Spleen (tissue), 7 donors: Measurements from ENCODE around the gene SLC8B1.

ENCODE experiments used
- CTCF ChIP-seq, 11 experiments: fragments of 200-600 bp in 7 of 11; fragments of 450-650 bp in 4 of 11; sonication (generic) in 4 of 11; IDR thresholded peaks in 8 of 11; conservative IDR thresholded peaks in 3 of 11; 1 replicate in 7 of 11; 2 replicates in 4 of 11; pipeline versions ENCODE4 v1.4.0 to v1.8.0; 2016 to 2021; ENCODE audit warnings: antibody characterized with exemption in 11 of 11, inconsistent platforms in 4 of 11, mild to moderate bottlenecking in 1 of 11
- POLR2A ChIP-seq, 3 donors: fragments of 450-650 bp; IDR thresholded peaks; one replicate each; pipeline ENCODE4 v1.5.1; 2017; ENCODE audit warnings: antibody characterized with exemption in 3 of 3, mild to moderate bottlenecking in 1 of 3
- POLR2AphosphoS5 ChIP-seq, 3 donors: sonication (generic); formaldehyde crosslinking; IDR thresholded peaks; one replicate each; pipeline ENCODE4 v1.5.1; 2017; ENCODE audit warnings: antibody characterized with exemption in 3 of 3
- donor health status: DM: no; HTN: no; CAD: no; lungs with moderate emphysema.
- donor health status: DM: no; HTN: no; CAD: no.
- donor health status: DM: no; HTN: no; CAD: no.

GRCh38 chr12:113310489-113310888 lies 24.4 kb downstream of the SLC8B1 start:
- TF ChIP-seq CTCF (IDR thresholded peaks at IDR 0.05 in 8 of 11, conservative IDR thresholded peaks at IDR 0.05 in 3 of 11), result no peak
- no peak for TF ChIP-seq POLR2A (IDR thresholded peaks at IDR 0.05)
- no peak for TF ChIP-seq POLR2AphosphoS5 (IDR thresholded peaks at IDR 0.05)
